ENCODE results near the gene KRTAP10-8. TPM values are rescaled to one million over a fixed set of nuclear protein-coding genes. Genes with fewer than 3 reads are reported as not detected.

KRTAP10-8 gene
- total RNA-seq, 1 experiment from 2014 or later: not detected

GRCh38 chr21:44593598-44594405 lies 18.1 kb upstream of the KRTAP10-8 start:
- no peak for DNase-seq
- no peak overlapping the region for H3K27ac Mint-ChIP-seq (ENCODE audit: unreplicated experiment)
- no TSS peak for BruUV-seq (replicated peaks)
- intact Hi-C loops (cut with micrococcal nuclease; ENCODE audit: unreplicated experiment): no loop called here
- no peak overlapping the region for H3K4me3 Mint-ChIP-seq (ENCODE audit: low read depth, unreplicated experiment)
- no peaks in the 10 kb centered on the region for H3K4me1 Mint-ChIP-seq (ENCODE audit: low read depth, unreplicated experiment)
- peaks cover 93% of the 10 kb centered on the region for H3K27me3 Mint-ChIP-seq (ENCODE audit: unreplicated experiment)
- H3K9me3 Mint-ChIP-seq (ENCODE audit: low read depth, unreplicated experiment): no peaks in the 10 kb centered on the region
- no peak for TF ChIP-seq CTCF (IDR thresholded peaks at IDR 0.05; ENCODE audit: unreplicated experiment)
- H3K36me3 Mint-ChIP-seq (ENCODE audit: insufficient read depth, unreplicated experiment): peaks cover 5% of the 10 kb centered on the region
- CTCF ChIA-PET: no interaction called here

- Mint-ChIP-seq H3K4me3 (ENCODE audit: low read depth, unreplicated experiment) (no peak overlapping the region), H3K36me3 (ENCODE audit: insufficient read depth, unreplicated experiment) (peaks cover 5% of the 10 kb centered on the region), H3K27me3 (ENCODE audit: unreplicated experiment) (peaks cover 97% of the 10 kb centered on the region), H3K9me3 (ENCODE audit: low read depth, unreplicated experiment) (no peaks in the 10 kb centered on the region), H3K27ac (ENCODE audit: unreplicated experiment) (no peak overlapping the region), H3K4me1 (ENCODE audit: low read depth, unreplicated experiment) (no peaks in the 10 kb centered on the region)
- CTCF ChIA-PET: no interaction called here
- no TSS peak for BruUV-seq (replicated peaks)
- DNase-seq: no peak
- intact Hi-C loops (cut with micrococcal nuclease; ENCODE audit: unreplicated experiment): no loop called here
- no peak for TF ChIP-seq CTCF (IDR thresholded peaks at IDR 0.05; ENCODE audit: unreplicated experiment)
These were observed 17.4 kb upstream of the KRTAP10-8 start for GRCh38 chr21:44594406-44594916.

GRCh38 chr21:44595524-44595923 lies 16.4 kb upstream of the KRTAP10-8 start:
- Mint-ChIP-seq H3K36me3 (ENCODE audit: insufficient read depth, unreplicated experiment) (peaks cover 5% of the 10 kb centered on the region), H3K9me3 (ENCODE audit: low read depth, unreplicated experiment) (no peaks in the 10 kb centered on the region), H3K27me3 (ENCODE audit: unreplicated experiment) (peaks cover 97% of the 10 kb centered on the region), H3K4me3 (ENCODE audit: low read depth, unreplicated experiment) (no peak overlapping the region), H3K4me1 (ENCODE audit: low read depth, unreplicated experiment) (no peaks in the 10 kb centered on the region), H3K27ac (ENCODE audit: unreplicated experiment) (no peak overlapping the region)
- DNase-seq: no peak
- CTCF ChIA-PET: no interaction called here
- intact Hi-C loops (cut with micrococcal nuclease; ENCODE audit: unreplicated experiment): no loop called here
- BruUV-seq (replicated peaks): no TSS peak
- TF ChIP-seq CTCF (IDR thresholded peaks at IDR 0.05; ENCODE audit: unreplicated experiment): no peak

- Mint-ChIP-seq H3K4me3 (ENCODE audit: low read depth, unreplicated experiment) (no peak overlapping the region), H3K9me3 (ENCODE audit: low read depth, unreplicated experiment) (no peaks in the 10 kb centered on the region), H3K27me3 (ENCODE audit: unreplicated experiment) (peaks cover 97% of the 10 kb centered on the region), H3K4me1 (ENCODE audit: low read depth, unreplicated experiment) (no peaks in the 10 kb centered on the region), H3K27ac (ENCODE audit: unreplicated experiment) (no peak overlapping the region), H3K36me3 (ENCODE audit: insufficient read depth, unreplicated experiment) (peaks cover 5% of the 10 kb centered on the region)
- no peak for TF ChIP-seq CTCF (IDR thresholded peaks at IDR 0.05; ENCODE audit: unreplicated experiment)
- no TSS peak for BruUV-seq (replicated peaks)
- CTCF ChIA-PET: no interaction called here
- intact Hi-C loops (cut with micrococcal nuclease; ENCODE audit: unreplicated experiment): no loop called here
- no peak for DNase-seq
These were observed 15.7 kb upstream of the KRTAP10-8 start for GRCh38 chr21:44596068-44596725.

Data from Calu3 (cell line).